HG03159 (cell line): Measurements from ENCODE around the gene PCP4.

Experiments
- ATAC-seq: cut with Tn5 transposase; IDR thresholded peaks from one replicate; pipeline ENCODE4 v1.9.1; 2021; ENCODE audit warnings: mild to moderate bottlenecking, moderate library complexity; ENCODE audit not compliant: unreplicated experiment

Gene PCP4

GRCh38 chr21:39867198-39867650, at the start of gene PCP4:
TSS of gene PCP4 (plus strand) at chr21:39867438. CDS start at chr21:39867502, 64 bp downstream.
- no peak for ATAC-seq

- ATAC-seq = no peak
Observed at GRCh38 chr21:39818557-39818956, 48.7 kb upstream of the PCP4 start.

GRCh38 chr21:39822042-39822441, 45.2 kb upstream of the PCP4 start:
- no peak for ATAC-seq

- no peak for ATAC-seq
Observed at GRCh38 chr21:39825250-39825649, 42.0 kb upstream of the PCP4 start.

- no peak for ATAC-seq
Observed at GRCh38 chr21:39834543-39834942, 32.7 kb upstream of the PCP4 start.

- no peak for ATAC-seq
Observed at GRCh38 chr21:39837861-39838359, 29.3 kb upstream of the PCP4 start.

GRCh38 chr21:39840373-39841097, 26.7 kb upstream of the PCP4 start:
- no peak for ATAC-seq

GRCh38 chr21:39842741-39843459, 24.3 kb upstream of the PCP4 start:
- no peak for ATAC-seq

GRCh38 chr21:39843483-39843882, 23.8 kb upstream of the PCP4 start:
- ATAC-seq = no peak

- ATAC-seq = no peak
Observed at GRCh38 chr21:39843916-39844315, 23.3 kb upstream of the PCP4 start.

- no peak for ATAC-seq
Observed at GRCh38 chr21:39845571-39846130, 21.6 kb upstream of the PCP4 start.

GRCh38 chr21:39847877-39848276, 19.4 kb upstream of the PCP4 start:
- no peak for ATAC-seq

GRCh38 chr21:39849014-39849655, 18.1 kb upstream of the PCP4 start:
- ATAC-seq = no peak

- no peak for ATAC-seq
Observed at GRCh38 chr21:39850333-39850732, 16.9 kb upstream of the PCP4 start.

GRCh38 chr21:39851002-39851618, 16.1 kb upstream of the PCP4 start:
- ATAC-seq = no peak

- no peak for ATAC-seq
Observed at GRCh38 chr21:39852021-39852721, 15.1 kb upstream of the PCP4 start.

- ATAC-seq = no peak
Observed at GRCh38 chr21:39852726-39853500, 14.3 kb upstream of the PCP4 start.

- ATAC-seq = no peak
Observed at GRCh38 chr21:39854572-39854971, 12.7 kb upstream of the PCP4 start.

- no peak for ATAC-seq
Observed at GRCh38 chr21:39855595-39855994, 11.6 kb upstream of the PCP4 start.

- ATAC-seq = no peak
Observed at GRCh38 chr21:39860600-39860999, 6.6 kb upstream of the PCP4 start.
